HG02840 (cell line): ENCODE results near the gene RSRC1.
"Not testable (repeated sequence)": the region's sequence is repeated elsewhere in the genome, so short reads cannot be mapped to it uniquely, and the experiment has no call there.

Source experiments
- ATAC-seq: cut with Tn5 transposase; IDR thresholded peaks from one replicate; pipeline ENCODE4 v1.9.1; 2021; ENCODE audit warnings: mild to moderate bottlenecking, moderate library complexity, moderate number of reproducible peaks; ENCODE audit not compliant: unreplicated experiment, low FRiP score

Gene RSRC1, protein sequence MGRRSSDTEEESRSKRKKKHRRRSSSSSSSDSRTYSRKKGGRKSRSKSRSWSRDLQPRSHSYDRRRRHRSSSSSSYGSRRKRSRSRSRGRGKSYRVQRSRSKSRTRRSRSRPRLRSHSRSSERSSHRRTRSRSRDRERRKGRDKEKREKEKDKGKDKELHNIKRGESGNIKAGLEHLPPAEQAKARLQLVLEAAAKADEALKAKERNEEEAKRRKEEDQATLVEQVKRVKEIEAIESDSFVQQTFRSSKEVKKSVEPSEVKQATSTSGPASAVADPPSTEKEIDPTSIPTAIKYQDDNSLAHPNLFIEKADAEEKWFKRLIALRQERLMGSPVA

DNA sequence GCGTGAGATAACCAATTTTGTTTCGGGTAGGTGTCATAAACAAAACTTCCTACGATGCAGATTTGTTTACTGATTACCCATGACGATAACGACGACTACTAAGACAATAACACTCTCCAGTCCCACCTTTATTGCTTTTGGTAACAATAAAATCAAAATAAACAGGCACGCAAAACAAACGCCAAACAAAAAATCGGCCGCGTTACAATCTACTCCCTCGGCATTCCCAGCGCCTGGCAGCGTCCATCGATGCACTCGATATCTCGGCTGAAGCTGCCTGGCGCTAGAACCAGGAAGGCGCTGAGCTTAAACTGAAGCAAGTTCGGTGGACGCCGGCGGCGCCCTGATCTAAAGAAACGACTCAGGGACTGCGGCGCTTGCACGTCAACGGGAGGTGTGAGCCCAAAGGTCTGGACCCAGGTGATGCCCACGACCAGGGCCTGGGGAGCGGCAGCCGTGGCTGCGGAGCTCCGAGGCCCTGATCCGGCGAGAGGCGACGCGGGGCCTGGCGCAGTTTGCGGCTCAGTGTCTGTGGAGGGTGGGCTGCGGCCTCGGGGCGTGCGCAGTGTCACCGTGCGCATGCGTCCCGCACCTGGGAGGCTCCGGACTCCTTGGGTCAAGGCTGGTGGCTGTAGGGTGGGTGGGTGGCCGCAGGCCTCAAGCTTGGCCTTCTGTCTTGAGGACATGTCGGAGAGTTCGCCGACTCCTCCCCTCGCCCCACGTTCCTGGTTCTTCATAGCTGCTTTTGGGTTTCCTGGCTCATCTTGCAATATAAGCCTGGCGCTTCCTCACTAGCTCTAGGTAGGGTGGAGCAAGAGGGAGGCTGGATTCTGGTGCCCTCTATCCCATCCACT, at the start of gene RSRC1:
Gene RSRC1 (plus strand): TSS at position 286 of the 854 bp plus-strand sequence. CDS start 12,016 bp downstream, outside the sequence.
- peak; percentile 86 for ATAC-seq

DNA sequence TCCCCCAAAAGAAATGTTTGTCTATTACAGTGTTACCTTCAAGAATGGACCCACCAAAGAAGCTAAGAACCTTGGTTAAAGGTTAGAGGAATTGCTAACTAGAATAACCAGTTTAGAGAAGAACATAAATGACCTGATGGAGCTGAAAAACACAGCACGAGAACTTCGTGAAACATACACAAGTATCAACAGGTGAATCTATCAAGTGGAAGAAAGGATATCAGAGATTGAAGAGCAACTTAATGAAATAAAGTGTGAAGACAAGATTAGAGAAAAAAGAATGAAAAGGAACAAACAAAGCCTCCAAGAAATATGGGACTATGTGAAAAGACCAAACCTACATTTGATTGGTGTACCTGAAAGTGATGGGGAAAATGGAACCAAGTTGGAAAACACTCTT, 44.3 kb upstream of the RSRC1 start:
- ATAC-seq = not testable (repeated sequence)

DNA sequence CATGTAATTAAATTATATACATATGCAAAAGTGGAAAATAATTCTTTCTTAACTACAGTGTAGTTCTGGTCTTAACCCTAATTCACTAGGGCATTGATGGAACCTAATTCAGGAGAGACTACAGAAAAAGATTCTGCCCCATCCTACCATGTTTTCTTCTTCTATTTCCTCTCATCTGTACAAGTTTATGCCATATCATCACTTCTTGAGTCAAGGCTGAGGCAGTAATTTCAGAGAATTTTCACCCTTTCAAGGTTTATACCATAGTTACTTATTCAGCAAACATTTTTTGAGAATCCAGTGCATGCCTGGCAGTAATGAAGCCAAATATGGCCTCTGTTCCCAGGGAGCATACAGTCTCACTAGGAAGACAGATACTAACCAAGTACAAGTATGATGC, 37.1 kb upstream of the RSRC1 start:
- no peak for ATAC-seq

DNA sequence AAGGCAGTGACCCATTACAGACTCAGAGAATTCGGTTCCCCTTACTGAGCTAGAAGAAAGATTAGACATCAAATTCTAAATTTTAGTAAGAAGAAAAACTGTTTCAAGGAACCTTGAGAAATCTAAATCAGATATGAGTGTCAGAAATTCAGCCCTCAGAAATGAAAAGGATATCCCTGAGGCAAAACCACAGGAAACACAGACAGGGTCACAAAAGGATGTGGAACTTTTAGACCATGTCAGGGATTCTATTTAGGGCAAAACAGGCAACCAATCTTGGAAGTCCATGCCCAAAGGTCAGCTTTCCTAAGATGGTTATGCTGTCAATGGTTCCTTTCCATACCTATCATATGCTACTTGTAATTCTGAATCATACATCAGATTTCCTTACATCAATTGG, 35.3 kb upstream of the RSRC1 start:
- no peak for ATAC-seq

DNA sequence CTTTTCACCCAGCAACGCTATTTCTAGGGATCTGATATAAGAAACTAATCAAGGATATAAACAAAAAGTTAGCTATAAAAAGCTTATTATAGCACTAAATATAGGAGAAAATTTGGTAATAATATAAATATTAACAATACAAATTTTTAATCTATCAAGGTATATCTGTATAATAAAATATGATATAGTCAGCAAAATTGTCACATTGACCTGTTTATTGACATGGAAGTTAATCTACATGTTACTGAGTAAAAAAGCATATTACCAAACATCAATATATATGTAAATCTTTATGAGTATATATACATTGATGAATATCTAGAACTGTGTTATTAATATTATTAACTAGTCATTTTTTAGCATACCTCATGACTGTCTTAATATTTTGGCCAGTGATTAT, 30.3 kb upstream of the RSRC1 start:
- no peak for ATAC-seq

DNA sequence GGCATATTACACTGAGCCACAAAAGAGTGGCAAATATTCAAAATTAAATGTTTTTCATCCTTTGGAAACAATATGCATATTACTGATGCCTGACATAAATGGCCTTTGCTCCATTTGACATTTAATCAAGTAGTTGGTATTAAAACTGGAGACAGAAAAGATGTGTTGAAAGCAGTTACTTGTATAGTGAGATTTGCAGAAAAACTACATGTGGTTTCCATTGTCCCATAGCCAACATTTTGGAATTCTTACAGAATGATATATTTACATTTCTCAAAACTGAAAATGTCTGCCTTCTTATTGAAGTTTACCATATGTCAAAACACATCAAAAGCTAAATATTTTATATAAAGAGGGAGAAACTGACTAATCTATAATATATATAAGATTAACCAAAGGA, 25.2 kb upstream of the RSRC1 start:
- ATAC-seq = no peak

DNA sequence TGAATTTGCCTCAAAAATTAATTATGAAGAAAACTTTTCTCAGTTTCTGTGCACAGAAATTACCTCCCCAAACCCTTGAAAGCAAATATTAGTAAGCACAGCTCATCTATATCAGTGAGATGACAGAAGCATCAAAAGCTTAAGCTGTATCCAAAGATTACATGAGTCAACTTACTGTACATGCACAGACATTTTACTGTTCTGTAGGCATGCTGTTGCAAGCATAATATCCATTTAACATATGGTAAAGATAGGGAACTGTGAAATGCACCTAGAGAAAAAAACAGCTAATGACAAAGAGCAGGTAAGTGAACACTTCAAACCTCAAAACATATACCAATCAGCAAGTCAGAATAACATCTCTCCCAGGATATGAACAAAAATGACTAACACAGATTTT, 24.5 kb upstream of the RSRC1 start:
- no peak for ATAC-seq

DNA sequence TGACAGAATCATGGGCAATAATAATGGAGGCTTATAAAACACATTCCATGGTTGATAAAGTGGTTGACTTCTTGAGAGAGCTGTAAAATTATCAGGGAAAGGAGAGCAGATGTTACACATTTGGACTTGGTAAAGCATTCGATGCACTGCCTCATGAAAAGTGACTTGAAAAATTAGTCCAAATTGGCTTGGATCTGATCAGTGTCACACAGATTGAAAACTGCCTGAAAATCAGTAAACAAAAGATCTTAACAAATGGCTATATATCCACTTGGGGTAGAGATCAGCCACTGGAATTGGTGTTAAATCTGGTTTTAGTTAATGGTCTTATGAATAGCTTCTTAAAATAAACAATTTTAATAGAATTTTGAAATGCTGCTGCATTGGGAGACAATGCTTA, 24.0 kb upstream of the RSRC1 start:
- ATAC-seq = no peak

DNA sequence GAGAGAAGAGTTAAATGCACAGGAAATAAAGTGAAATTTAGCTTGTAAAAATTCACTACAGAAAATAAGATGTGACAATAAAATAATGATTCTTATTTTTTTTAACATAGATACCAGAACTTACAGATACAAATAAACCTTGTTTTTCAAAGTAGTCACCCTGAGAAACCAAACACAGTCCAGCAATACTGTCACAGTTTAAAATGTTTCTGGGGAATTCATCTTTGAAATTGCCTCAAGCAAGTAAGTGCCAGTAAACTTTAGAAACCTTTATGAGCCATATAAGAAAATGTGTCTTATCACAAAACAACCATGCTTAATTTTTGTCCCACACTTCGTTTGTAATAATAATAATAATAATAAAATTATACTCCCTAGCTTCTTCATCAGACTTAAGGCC, 23.5 kb upstream of the RSRC1 start:
- no peak for ATAC-seq

DNA sequence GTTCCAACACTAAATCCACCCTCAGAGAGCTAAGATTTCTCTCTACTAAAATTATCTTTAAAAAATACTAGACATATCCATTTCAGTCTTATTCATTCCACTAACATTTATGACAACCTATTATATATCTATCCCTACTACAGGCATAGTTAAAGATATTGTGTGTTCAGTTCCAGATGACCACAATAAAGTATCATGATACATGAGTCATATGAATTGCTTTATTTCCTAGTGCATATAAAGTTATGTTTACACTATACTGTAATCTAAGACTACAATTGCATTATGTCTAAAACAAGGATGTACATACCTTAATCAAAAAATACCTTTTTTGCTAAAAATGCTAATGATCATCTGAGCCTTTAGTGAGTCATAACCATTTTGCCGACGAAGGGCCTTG, 23.1 kb upstream of the RSRC1 start:
- no peak for ATAC-seq

DNA sequence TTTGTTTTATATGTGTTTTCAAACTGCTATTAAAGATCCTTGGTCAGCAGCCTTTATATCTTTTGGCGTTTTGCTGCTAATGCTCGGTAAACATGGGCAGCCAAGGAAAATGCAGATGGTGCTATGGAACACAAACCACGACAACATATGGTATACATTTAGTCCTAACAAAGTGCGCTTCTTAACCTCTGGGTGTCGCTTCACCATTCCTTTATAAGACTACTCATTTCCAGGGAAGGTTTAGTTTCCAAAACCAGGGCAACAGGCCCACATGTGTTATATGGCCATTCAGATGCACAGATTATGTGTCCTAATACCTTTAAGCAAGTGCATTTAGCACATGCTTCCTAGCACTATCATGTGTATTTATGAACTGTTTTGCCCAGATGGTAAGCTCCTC, 18.4 kb upstream of the RSRC1 start:
- no peak for ATAC-seq

DNA sequence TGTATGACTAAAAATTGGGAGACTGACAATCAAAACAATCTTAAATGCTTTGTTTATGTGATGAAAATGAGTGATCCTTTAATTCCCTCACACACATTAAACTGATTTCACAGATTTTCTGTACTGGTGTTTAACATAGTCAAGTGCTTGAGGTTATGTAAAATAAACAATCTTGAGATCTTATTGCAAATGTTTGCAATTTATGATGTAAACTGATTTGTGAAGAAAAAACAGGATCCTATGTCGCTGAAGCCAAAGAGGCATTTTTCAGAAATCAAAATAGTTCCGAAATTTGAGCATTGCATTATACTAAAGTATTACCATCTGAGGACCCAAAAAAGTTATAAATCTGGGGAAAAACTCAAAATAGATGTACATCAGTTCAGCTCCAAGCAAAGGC, 16.4 kb upstream of the RSRC1 start:
- ATAC-seq = no peak

DNA sequence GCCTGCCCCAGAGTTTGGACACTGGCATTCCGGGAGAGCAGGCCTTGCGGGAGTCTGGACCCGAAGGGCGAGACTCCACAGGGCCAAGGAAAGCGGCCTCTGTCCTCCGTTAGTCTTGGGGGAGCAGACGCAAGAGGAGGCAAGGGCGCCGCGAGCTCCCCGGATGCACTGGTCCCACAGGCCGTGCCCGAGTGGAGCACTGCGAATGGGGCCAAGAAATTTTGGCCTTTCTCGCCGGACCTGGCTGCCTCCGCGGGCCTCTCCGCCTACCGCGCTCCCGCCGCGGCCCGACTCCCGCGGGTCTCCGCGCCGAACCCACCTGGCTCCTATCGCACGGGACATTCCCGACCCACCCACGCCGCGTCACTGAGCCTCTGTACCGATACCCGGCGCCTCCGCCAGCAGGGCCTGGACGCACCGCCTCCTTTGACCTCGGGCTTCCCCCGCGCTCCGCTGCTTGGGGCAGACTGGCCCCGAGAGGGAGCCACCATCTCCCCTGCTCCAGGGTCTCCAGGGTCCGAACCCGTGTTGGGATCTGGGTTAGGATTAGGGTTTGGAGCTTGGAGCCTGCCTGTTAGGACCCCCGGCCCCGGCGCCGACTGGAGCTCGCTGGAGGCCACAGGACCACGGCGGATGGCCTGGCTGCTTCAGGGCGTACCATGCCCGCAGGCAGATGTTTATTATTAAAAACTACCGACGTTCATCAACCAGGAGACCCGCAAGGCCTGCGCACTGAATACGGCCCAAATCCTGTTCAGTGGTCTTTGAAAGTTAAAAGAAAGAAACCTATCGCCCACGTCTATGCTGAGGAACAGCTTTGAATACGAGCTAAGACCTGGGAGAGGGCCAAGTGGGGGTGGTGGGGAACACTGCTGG, 15.4 kb upstream of the RSRC1 start:
- peak; percentile 38 for ATAC-seq

DNA sequence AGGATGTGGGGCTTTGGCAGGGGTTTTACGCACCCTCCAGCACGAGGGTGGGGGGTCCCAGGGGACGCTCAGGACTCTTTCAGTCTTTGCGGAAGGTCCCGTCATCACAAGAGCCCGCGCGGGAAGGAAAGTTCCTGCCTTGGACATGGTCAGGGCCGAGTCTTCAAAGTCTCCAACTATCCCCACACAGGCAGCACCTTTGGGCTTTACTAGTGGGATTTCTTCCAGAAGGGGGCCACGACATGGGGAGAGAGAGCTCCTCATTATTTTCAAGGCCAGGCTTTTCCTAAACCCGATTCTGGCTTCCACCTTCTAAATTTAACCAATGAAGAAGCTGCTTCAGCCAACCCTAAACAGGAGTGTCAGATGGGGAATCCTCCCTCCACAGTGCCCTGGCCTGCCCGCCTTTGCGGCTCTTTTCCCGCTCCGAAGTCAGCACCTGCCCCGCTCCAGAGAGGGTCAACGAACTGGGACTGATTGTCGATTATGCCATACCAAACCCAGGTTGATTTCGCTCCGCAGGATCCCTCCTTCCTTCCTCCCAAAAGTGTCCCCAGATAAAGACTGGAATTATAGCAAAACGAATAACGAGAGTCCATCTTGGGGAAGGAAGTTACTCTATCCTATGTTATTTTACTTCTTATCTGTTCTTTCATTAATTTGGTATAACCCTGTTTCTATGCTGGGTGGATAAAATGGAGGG, 14.6 kb upstream of the RSRC1 start:
- no peak for ATAC-seq

DNA sequence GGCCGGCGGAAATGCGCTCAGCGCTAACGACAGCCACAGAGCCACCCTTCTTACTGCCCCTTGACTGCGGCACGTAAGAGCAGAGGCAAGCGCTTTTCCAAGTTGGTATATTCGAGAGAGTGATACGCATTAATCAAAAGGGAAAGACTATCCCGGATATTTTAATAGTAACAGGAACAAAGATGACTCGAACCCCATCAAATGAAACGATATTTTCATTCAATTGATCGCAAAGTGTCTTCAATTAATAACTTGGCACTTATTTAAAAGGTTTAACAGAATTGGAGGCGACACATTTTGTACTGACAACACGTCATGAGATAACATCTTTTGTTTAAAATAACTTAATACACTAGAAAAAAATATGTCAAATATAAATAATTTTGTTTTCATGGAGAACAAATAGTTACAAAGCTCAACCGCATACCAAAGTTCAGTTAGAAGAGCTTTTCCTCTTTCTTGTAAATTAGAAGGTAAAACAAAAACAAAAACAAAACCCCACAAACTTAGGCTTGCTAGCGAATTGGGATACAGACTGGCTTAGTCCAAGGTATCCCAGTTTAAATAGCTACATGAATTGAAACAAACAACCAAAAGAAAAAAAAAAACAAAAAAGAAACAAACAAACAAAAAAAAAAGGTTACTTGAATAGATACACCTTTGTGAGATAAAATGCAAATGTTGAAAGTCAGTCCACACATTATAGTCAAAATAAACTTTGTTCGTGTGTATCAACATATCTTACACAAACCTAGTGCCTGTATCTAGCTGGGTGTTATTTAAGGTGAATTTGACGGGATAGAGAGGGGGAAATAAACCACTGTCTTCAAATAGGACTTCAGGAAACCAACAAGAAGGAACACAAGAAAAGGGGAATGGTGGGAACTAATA, 13.8 kb upstream of the RSRC1 start:
- ATAC-seq = no peak

DNA sequence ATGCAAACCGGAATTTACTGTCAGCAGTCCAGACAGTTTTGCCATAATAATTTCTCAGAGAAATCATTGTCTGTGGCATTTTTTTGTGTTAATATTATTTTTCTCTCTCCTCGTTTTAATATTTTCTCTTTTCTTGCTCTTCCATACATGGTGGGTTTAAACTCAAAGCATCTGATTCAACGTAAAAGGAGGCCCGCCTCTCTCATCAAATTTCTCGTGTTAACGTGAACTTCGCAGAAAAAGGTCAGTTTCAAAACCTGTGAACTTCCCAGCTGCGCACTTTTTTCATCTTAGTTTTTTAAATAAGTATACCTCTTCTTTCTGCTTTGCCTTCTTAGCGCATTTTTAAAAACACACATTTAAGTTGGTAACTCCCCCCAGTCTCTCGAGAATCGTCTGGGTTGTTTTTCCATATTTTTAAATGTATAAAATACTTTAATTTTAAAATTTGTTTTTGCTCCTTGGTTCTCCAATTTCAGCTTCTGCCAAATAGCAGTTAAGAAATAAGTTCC, 12.8 kb upstream of the RSRC1 start:
- ATAC-seq = no peak

DNA sequence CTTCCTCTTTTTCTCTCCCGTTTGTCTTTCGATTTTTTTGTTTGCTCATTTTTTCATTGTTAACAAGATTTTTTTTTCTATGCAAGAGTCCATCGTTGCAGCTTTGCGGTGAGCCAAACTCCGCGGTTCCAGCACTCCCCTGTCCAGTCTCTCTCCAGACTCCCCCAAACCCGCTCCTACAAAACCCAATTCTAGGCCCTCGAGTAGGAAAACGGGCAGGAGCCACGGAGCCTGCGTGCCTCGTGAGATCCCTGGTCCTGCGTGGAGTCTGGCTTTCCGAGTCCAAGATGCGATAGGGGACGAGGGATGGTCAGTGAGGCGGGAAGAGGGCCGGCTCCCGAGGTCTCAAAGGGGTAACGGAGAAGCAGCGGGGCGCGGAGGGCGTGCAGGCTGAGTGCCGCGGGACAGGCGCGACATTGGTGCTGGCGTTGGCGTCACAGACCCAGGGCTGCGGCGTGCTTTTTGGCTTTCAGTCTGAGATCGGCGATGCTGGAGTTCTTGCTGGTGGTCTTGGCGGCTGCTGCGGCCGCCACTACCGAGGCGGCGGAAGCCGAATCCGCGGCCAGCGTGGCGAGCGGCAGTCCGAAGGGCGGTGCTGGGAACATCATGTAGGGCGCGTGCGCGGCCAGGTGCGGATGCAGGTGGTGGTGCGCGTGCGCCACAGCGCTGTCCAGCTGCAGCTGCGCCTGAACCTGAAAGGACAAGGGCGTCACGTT, 12.1 kb upstream of the RSRC1 start:
- peak; percentile 83 for ATAC-seq

DNA sequence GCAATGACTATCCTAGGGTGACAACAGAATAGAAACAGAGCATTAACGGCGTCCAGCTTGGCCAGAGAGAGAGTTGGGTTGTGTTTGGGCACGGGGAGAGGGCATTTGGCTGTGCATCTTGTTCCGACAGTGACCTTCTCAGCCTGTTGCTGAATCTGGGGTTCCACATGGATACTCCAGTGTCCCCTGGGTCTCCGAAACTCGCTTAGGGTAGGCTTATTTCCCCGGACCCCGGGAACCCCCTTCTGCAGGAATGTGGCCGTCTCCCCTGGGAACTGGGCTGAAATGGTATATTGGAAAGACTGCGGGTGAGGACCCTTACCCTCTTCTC, 11.6 kb upstream of the RSRC1 start:
- peak; percentile 3 for ATAC-seq
